Fibroblast of the conjunctiva (primary cell): ENCODE results near the gene MAPK8.

Source experiments
- DNase-seq: peaks from one replicate; pipeline ENCODE4 v3.0.0-alpha.2; 2010; ENCODE audit warnings: low read depth

The MAPK8 gene

DNA sequence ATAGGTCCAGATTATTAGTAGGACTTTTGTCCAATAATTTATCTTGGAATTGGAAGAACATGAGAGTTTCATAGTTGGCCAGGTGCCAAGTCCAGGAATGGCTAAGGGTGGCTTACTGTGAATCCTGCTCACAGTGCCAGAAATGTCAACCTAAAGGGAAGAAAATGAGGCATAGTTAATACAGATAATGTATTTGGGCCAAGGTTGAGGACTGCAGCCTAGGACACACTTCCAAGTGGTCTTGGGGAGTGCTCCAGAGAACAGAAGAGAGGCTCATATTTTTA lies 78.2 kb downstream of the MAPK8 start:
- no peak for DNase-seq

- DNase-seq = no peak
Measured at GRCh38 chr10:48389272-48389671, 82.8 kb downstream of the MAPK8 start.

DNA sequence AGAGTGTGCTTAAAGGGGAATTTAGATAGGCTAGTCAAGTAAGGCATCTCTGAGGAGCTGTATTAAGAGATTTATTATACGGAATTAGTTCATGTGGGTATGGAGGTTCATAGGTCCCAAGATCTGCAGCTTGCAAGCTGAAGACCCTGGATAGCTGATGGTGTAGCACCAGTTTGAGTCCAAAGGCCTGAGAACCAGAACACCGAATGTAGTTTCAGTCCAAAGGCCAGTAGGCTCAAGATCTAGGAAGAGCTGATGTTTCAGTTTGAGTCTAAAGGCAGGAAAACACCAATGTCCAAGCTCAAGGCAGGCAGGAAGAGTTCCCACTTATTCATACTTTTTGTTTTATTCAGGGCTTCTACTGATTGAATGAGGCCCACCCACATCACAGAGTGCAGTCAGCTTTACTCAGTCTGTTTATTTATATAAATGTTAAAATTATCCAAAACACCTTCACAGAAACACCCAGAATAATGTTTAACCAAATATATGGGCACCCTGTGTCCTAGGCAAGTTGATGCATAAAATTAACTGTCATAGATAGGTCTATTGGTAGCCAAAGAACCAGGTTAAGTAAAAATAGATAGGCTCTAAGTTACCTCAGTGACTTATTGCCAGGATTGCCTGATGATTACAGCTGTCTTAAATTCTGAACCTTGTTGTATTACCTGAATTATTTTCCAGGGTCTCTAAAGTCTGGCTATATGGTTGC lies 83.5 kb downstream of the MAPK8 start:
- DNase-seq = no peak

GRCh38 chr10:48390558-48390871 lies 84.0 kb downstream of the MAPK8 start:
- no peak for DNase-seq

- no peak for DNase-seq
Measured at GRCh38 chr10:48390933-48391845, 84.7 kb downstream of the MAPK8 start.

- DNase-seq = no peak
Measured at GRCh38 chr10:48391994-48392393, 85.5 kb downstream of the MAPK8 start.

DNA sequence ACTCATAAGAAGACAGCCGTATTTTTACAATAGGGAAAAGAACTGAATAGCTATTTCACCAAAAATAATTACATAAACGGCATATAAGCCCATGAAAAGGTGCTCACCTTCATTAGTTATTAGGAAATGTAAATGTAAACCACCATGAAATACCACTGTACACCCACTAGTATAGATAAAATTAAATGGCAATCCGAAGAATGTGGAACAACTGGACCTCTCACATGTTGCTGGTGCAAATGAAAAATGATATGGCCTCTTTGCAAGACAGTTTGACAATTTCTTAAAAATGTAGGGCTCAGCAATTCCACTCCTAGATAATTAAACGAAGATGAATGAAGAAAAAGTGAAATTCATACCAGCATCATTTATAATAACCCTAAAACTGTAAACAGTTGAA lies 91.8 kb downstream of the MAPK8 start:
- DNase-seq = no peak

GRCh38 chr10:48399056-48399541 lies 92.6 kb downstream of the MAPK8 start:
- no peak for DNase-seq

DNA sequence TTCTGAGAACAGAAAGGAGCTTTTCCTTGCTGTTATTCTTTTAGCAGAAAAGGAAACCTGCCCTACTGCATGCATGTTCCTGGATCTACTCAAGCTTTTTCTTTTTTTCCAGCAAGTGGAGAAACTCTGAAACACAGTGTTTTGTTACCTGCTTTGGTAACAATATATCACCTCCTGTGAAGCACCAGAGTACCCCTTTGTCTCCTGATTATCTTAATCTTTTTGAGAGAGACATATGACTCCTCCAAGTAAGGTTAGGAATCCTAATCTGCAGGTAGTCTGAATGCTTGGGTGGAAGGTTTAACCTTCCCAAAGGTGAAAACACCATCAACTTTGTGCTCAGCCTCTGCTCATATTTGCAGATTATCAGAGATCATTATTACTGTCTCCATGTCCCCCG lies 93.1 kb downstream of the MAPK8 start:
- no peak for DNase-seq

- DNase-seq = no peak
Measured at GRCh38 chr10:48400129-48400849, 93.8 kb downstream of the MAPK8 start.

DNA sequence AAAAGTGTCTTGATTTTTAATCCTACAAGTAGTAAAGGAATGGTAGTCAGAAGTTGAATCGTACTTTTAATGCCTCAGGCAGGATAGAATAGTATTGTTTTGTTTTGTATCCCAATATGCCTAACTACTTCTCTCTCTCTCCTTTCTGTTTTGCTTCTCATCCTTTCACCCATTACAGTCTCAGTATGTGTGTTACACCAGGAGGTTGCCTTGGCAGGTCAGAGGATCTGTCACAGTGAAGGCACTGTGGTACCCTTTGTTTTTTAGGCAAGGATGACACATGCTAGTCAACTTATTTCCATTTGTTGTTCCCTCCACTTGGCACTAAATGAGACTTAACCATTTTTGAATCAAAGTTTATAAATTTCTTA lies 94.4 kb downstream of the MAPK8 start:
- DNase-seq = no peak

- DNase-seq = peak; percentile 61
Measured at GRCh38 chr10:48404646-48405045, 98.2 kb downstream of the MAPK8 start.

DNA sequence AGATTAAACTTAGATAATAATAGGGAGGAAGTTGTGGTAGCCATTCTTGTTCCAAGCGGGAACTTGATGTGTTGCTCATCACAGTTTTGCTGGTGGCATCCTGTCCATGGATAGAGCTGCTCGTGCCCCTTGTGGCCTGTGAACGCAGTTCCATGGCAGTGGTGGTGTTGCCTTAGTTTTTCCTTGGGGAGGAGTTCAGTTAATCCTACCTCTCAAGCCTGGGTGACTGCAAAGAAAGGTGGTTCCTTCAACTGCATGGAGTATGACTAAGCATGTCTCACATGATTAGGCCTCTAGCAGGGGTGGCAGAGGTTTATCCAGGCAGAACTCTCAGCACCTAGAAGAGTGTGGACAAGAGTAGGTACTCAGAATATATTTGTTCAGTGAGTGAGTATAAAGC lies 99.7 kb downstream of the MAPK8 start:
- DNase-seq = no peak

- no peak for DNase-seq
Measured at GRCh38 chr10:48406658-48407057, 100.2 kb downstream of the MAPK8 start.

DNA sequence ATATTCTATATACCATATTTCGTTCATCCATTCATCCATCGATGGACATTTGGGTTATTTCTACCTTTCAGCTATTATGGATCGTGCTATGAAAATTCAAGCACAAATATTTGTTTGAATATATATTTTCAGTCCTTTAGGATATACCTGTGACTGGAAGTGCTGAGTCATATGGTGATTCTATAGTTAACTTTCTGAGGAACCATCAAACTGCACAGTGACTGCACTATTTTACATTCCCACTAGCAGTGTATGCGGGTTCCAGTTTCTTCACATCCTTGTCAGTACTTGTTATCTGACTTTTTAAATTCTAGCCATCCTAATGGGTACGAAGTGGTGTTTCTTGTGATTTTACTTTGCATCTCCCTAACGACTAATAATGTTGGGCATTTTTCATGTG lies 104.0 kb downstream of the MAPK8 start:
- DNase-seq = no peak

DNA sequence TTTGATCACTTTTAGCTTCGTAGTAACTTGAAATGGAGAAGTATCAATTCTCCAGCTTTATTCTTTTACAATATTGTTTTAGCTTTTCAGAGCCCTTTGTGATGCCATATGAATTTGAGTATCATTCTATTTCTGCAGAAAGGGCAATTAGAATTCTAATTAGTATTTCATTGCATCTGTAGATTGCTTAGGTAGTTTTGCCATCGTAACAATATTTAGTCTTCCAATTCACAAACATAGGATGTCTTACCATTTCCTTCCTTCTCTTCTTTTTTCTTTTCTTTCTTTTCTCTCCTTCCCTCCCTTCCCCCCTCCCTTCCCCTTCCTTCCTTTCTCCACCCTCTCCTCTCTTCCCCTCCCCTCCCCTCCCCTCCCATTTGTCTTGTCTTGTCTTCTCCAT lies 105.0 kb downstream of the MAPK8 start:
- DNase-seq = no peak

DNA sequence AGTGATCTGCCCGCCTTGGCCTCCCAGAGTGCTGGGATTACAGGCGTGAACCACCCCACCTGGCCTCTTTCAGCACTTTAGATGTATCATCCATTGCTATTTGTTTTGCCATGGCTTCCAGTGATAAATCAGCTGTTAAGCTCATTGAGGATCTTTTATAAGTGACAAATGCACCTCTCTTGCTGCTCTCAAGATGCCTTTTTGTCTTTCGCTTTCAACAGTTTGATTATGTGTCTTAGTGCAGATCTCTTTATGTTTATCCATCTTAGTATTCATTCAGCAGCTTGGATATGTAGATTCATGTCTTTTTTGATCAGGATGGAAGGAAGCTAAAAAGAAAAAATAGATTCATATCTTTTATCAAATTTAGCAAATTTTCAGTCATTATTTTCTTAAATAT lies 105.6 kb downstream of the MAPK8 start:
- DNase-seq = no peak

DNA sequence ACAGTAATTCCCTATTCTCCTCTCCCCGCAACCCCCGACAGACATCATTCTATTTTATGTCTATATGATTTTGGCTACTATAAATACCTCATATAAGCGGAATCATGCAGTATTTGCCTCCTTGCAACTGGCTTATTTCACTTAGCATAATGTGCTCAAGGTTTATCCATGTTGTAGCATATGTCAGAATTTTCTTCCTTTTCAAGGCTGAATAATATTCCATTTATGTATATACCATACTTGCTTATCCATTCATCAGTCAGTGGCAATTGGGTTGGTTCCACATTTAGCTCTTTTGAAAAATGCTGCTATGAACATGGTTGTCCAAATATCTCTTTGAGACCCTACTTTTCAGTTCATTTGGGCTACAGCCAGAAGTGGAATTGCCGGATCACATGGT lies 106.5 kb downstream of the MAPK8 start:
- DNase-seq = no peak

DNA sequence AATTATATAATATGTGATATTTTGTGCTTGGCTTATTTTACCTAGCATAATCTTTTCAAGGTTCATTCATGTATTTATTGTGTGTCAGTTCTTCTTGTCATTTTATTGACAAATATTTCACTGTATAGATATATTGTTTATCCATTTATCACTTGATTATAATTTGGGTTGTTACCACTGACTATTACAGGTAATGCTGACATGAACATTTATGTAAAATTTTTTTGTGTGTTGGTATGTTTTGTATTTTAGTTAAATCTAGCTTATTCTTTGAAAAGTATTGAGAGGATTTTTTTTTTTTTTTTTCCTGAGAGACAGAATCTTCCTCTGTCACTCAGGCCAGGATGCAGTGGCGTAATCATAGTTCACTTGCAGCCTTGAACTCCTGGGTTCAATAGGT lies 107.7 kb downstream of the MAPK8 start:
- DNase-seq = no peak

GRCh38 chr10:48414778-48415177 lies 108.3 kb downstream of the MAPK8 start:
- DNase-seq = no peak

GRCh38 chr10:48416584-48417232 lies 110.2 kb downstream of the MAPK8 start:
- DNase-seq = no peak

DNA sequence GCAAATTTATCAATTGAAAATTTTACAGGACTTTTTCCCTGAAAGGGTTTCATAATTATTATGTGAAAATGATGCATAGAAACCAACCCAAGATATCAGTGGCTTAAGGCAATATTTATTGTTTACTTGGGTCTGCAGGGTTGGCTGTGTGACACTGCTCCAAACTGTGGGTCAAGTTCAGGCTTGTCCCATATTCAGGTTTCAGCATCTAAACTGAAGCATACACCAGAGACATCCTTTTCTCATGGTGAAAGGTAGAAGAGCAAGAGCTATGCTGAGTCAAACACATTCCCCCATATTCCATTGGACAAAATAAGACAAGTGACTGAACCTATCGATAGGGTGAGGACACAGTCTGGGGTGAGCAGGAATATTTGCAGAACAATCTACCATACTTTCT lies 110.9 kb downstream of the MAPK8 start:
- no peak for DNase-seq
